Activated T-helper 1 cell treated with anti-CD3 and anti-CD28 coated beads, Interleukin-12 subunit alpha, Interleukin-12 subunit beta, Interleukin-2, Interleukin-4 antibody, amounts not matched to agents 30 ng/mL and 10 ng/mL and 1 ng/mL, durations not matched to agents 14 hours and 24 hours and 36 hours (primary cell): ENCODE data around the gene PCDHGA7. TPM values are rescaled to one million over a fixed set of nuclear protein-coding genes. Genes with fewer than 3 reads are reported as not detected.
A peak's percentile ranks its signal among the peaks of the same experiment; 100 is the strongest.

Experiments
- DNase-seq: peaks from one replicate; pipeline ENCODE4 v3.0.0; 2021; ENCODE audit warnings: low spot score
- H3K27ac Mint-ChIP-seq: one replicate; pipeline ENCODE4 v1.8.0; 2021; ENCODE audit warnings: mild to moderate bottlenecking, mixed read lengths
- H3K27me3 Mint-ChIP-seq: one replicate; pipeline ENCODE4 v1.8.0; 2022; ENCODE audit warnings: mild to moderate bottlenecking, moderate library complexity, mixed read lengths; ENCODE audit not compliant: insufficient read depth
- H3K36me3 Mint-ChIP-seq: one replicate; pipeline ENCODE4 v1.8.0; 2021; ENCODE audit warnings: low read depth, mixed read lengths
- H3K4me1 Mint-ChIP-seq: one replicate; pipeline ENCODE4 v1.8.0; 2021; ENCODE audit warnings: low read depth, mixed read lengths
- H3K4me3 Mint-ChIP-seq: one replicate; pipeline ENCODE4 v1.8.0; 2021; ENCODE audit warnings: mild to moderate bottlenecking, moderate library complexity, mixed read lengths
- H3K9me3 Mint-ChIP-seq: one replicate; pipeline ENCODE4 v1.8.0; 2021; ENCODE audit warnings: mixed read lengths
- intact Hi-C: fragments of 100-400 bp; cut with micrococcal nuclease; formaldehyde crosslinking; loops from one replicate; pipeline ENCODE4 v1.15.1; 2024
- total RNA-seq: library from RNA; stranded (reverse); gene quantifications from 2 replicates; pipeline ENCODE4 v1.2.3, GENCODE V29; 2022

Gene PCDHGA7
- total RNA-seq, 1 donor from 2014 or later, result 0.16 TPM

DNA sequence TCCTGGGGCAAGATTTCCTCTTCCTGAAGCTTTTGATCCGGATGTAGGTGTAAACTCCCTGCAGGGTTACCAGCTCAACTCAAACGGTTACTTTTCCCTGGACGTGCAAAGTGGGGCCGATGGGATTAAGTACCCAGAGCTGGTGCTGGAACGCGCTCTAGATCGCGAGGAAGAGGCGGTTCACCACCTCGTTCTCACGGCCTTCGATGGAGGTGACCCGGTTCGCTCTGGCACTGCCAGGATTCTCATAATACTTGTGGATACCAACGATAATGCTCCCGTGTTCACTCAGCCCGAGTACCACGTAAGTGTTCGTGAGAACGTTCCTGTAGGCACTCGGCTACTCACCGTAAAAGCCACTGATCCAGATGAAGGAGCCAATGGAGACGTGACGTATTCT lies 26.9 kb upstream of the PCDHGA7 start:
- Mint-ChIP-seq H3K4me3 (no peak overlapping the region), H3K36me3 (peaks cover 2% of the 10 kb centered on the region), H3K27ac (no peak overlapping the region), H3K4me1 (peaks cover 6% of the 10 kb centered on the region), H3K27me3 (peaks cover 2% of the 10 kb centered on the region), H3K9me3 (peaks cover 26% of the 10 kb centered on the region)
- intact Hi-C loops, result loop anchor here (5.0 to 10.0 kb wide), 2 partner anchors 111 to 167 kb away; partner anchors contain the start of gene PCDHB15
- no peak for DNase-seq

DNA sequence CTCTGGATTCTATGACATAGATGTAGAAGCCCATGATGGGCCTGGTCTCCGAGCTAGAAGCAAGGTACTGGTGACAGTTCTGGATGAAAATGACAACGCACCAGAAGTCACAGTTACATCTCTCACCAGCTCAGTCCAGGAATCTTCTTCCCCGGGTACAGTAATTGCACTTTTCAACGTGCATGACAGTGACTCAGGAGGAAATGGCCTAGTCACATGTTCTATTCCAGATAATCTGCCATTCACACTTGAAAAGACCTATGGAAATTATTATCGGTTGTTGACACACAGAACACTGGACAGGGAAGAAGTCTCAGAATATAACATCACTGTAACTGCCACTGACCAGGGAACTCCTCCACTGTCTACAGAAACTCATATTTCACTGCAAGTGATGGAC lies 26.4 kb upstream of the PCDHGA7 start:
- H3K4me3 Mint-ChIP-seq, result no peak overlapping the region
- H3K27ac Mint-ChIP-seq, result no peak overlapping the region
- intact Hi-C loops, result loop anchor here (5.0 to 10.0 kb wide), 2 partner anchors 111 to 166 kb away; partner anchors contain the start of gene PCDHB15
- peaks cover 2% of the 10 kb centered on the region for H3K36me3 Mint-ChIP-seq
- no peak for DNase-seq
- peaks cover 7% of the 10 kb centered on the region for H3K27me3 Mint-ChIP-seq
- peaks cover 6% of the 10 kb centered on the region for H3K4me1 Mint-ChIP-seq
- H3K9me3 Mint-ChIP-seq, result peaks cover 26% of the 10 kb centered on the region

DNA sequence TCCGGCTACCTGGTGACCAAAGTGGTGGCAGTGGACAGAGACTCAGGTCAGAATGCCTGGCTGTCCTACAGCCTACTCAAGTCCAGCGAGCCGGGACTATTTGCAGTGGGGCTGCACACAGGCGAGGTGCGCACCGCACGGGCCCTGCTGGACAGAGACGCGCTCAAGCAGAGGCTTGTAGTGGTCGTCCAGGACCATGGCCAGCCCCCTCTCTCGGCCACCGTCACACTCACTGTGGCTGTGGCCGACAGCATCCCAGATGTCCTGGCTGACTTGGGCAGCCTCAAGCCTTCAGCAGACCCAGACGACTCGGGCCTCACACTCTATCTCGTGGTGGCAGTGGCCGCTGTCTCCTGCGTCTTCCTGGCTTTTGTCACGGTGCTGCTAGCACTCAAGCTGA lies 25.6 kb upstream of the PCDHGA7 start:
- intact Hi-C loops, result loop anchor here (5.0 to 10.0 kb wide), 2 partner anchors 112 to 165 kb away; partner anchors contain the start of gene PCDHB15
- Mint-ChIP-seq H3K9me3 (peaks cover 29% of the 10 kb centered on the region), H3K4me1 (peaks cover 6% of the 10 kb centered on the region), H3K4me3 (no peak overlapping the region), H3K27ac (no peak overlapping the region), H3K27me3 (peaks cover 10% of the 10 kb centered on the region), H3K36me3 (peaks cover 2% of the 10 kb centered on the region)
- no peak for DNase-seq

DNA sequence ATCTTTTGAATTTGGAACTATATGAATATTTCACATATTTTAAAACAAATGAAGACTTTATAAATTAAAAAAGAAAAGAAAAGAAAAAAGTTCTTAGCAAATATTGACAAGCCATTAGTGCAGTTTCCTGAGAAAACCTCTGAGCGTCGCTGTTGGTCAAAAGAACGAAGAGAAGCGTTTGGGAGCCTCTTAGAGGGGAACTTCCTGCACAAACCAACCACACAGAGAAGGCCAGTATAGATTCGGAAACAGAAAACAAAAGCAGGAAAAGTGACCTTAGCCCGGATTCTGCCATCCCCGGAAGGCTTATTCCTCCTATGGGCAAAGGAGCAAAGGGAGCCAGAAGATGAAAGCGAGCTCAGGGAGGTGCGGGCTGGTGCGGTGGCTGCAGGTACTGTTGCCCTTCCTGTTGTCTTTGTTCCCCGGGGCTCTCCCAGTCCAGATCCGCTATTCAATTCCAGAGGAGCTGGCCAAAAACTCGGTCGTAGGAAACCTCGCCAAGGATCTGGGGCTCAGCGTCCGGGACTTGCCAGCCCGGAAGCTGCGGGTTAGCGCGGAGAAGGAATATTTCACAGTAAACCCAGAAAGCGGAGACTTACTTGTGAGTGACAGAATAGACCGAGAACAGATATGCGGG lies 22.6 kb upstream of the PCDHGA7 start, which contains the start of gene PCDHGB2:
TSS of gene PCDHGB2 (plus strand) at position 205 of the 637 bp plus-strand sequence. CDS start at position 347, 142 bp downstream.
- Mint-ChIP-seq H3K4me1 (peaks cover 6% of the 10 kb centered on the region), H3K27me3 (peaks cover 19% of the 10 kb centered on the region), H3K4me3 (peak within 1 kb of the TSS; percentile 85), H3K36me3 (peaks cover 5% of the 10 kb centered on the region), H3K27ac (peak within 1 kb of the TSS; percentile 68), H3K9me3 (peaks cover 43% of the 10 kb centered on the region)
- intact Hi-C loops, result loop anchor here (1.0 to 10.0 kb wide), 5 partner anchors 37 to 204 kb away; partner anchors contain the start of genes PCDHB15, PCDHGA11 and PCDHGB5
- no peak for DNase-seq

DNA sequence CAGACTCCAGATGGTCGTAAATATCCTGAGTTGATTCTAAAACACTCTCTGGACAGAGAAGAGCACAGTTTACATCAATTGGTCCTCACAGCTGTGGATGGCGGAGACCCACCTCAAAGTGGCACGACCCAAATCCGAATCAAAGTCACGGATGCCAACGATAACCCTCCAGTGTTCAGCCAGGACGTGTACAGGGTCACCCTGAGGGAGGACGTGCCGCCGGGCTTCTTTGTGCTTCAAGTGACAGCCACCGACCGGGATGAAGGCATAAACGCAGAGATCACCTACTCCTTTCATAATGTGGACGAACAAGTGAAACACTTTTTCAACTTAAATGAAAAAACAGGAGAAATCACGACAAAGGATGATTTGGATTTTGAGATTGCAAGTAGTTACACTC lies 21.9 kb upstream of the PCDHGA7 start:
- H3K27ac Mint-ChIP-seq, result no peak overlapping the region
- DNase-seq, result no peak
- H3K4me1 Mint-ChIP-seq, result peaks cover 6% of the 10 kb centered on the region
- no peak overlapping the region for H3K4me3 Mint-ChIP-seq
- H3K27me3 Mint-ChIP-seq, result peaks cover 24% of the 10 kb centered on the region
- intact Hi-C loops, result loop anchor here (5.0 kb wide), 2 partner anchors 37 to 62 kb away; partner anchors contain the start of genes PCDHGA11 and PCDHGB5
- H3K9me3 Mint-ChIP-seq, result peaks cover 51% of the 10 kb centered on the region
- H3K36me3 Mint-ChIP-seq, result peaks cover 10% of the 10 kb centered on the region

DNA sequence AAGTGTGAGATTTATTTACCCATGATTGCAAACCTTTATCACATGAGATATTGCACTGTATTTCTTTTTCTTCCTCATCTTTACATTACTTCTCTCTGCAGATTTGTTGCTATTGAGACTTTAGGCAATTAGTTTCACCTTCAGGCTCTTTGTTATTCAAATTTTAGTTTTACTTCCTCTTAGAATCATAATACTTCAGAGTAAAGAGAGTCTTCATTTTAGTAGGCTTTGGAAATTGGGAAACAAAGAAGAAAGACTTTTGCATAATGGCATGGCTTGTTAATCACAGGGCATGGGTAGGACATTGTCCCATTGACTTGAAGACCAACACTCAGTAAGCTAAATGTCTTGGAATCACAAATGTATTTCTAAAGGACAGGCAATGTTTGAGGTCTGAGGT lies 19.8 kb upstream of the PCDHGA7 start:
- intact Hi-C loops, result loop anchor here (5.0 kb wide), 2 partner anchors 35 to 60 kb away; partner anchors contain the start of genes PCDHGA11 and PCDHGB5

DNA sequence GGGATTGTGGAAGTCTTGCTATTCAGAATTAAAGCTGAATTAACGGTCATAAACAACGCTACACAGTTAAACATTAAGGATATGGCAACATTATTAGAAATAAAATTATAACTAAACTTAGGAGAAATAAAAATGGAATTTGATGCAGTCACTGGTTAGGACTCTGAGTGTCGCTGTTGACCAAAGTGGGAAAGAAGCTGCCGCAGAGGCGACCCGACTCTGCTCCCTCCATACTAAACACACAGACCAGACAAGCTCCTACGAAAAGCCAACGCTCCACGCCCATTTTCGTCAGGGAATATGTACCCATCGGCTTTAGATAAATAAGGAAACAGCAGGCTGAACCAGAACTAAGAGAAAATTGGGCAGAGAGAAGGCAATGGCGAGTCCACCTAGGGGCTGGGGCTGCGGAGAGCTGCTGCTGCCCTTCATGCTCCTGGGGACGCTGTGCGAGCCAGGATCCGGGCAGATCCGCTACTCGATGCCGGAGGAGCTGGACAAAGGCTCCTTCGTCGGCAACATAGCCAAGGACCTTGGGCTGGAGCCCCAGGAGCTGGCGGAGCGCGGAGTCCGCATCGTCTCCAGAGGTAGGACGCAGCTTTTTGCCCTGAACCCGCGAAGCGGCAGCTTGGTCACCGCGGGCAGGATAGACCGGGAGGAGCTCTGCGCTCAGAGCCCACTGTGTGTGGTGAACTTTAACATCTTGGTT lies 18.4 kb upstream of the PCDHGA7 start, which contains the start of gene PCDHGA5:
TSS of gene PCDHGA5 (plus strand) at position 211 of the 709 bp plus-strand sequence. CDS start at position 380, 169 bp downstream.
- peaks cover 27% of the 10 kb centered on the region for H3K27me3 Mint-ChIP-seq
- peaks cover 6% of the 10 kb centered on the region for H3K4me1 Mint-ChIP-seq
- DNase-seq, result no peak
- peaks cover 56% of the 10 kb centered on the region for H3K9me3 Mint-ChIP-seq
- peak within 1 kb of the TSS; percentile 5 for H3K27ac Mint-ChIP-seq
- no peak within 1 kb of the TSS for H3K4me3 Mint-ChIP-seq
- intact Hi-C loops, result loop anchor here (5.0 kb wide), 2 partner anchors 33 to 58 kb away; partner anchors contain the start of genes PCDHGA11 and PCDHGB5
- H3K36me3 Mint-ChIP-seq, result peaks cover 12% of the 10 kb centered on the region

More for the DNA sequence above, 19.8 kb upstream of the PCDHGA7 start:
- DNase-seq, result no peak
- H3K4me3 Mint-ChIP-seq, result no peak overlapping the region
- H3K27ac Mint-ChIP-seq, result no peak overlapping the region
- peaks cover 56% of the 10 kb centered on the region for H3K9me3 Mint-ChIP-seq
- H3K27me3 Mint-ChIP-seq, result peaks cover 27% of the 10 kb centered on the region
- H3K36me3 Mint-ChIP-seq, result peaks cover 12% of the 10 kb centered on the region
- H3K4me1 Mint-ChIP-seq, result peaks cover 6% of the 10 kb centered on the region

DNA sequence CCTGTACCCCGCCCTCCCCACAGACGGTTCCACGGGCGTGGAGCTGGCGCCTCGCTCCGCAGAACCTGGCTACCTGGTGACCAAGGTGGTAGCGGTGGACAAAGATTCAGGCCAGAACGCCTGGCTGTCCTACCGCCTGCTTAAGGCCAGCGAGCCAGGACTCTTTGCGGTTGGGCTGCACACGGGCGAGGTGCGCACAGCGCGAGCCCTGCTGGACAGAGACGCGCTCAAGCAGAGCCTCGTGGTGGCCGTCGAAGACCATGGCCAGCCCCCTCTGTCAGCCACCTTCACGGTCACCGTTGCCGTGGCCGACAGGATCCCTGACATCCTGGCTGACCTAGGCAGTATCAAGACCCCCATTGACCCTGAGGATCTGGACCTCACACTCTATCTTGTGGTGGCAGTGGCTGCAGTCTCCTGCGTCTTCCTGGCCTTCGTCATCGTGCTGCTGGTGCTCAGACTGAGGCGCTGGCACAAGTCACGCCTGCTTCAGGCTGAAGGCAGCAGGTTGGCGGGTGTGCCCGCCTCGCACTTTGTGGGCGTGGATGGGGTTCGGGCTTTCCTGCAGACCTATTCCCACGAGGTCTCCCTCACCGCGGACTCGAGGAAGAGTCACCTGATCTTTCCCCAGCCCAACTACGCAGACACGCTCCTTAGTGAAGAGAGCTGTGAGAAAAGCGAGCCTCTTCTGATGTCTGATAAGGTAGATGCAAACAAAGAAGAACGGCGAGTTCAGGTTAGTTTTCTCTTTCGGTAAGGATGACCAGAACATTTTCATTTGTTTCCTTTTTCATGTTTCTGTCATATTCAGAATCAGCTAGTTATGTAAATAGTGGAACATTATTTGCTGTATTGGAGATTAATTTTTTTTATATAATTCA lies 16.3 kb upstream of the PCDHGA7 start:
- Mint-ChIP-seq H3K9me3 (peaks cover 51% of the 10 kb centered on the region), H3K4me3 (no peak overlapping the region), H3K27ac (no peak overlapping the region), H3K4me1 (no peaks in the 10 kb centered on the region), H3K36me3 (peaks cover 10% of the 10 kb centered on the region), H3K27me3 (peaks cover 27% of the 10 kb centered on the region)
- intact Hi-C loops, result no loop called here
- no peak for DNase-seq

DNA sequence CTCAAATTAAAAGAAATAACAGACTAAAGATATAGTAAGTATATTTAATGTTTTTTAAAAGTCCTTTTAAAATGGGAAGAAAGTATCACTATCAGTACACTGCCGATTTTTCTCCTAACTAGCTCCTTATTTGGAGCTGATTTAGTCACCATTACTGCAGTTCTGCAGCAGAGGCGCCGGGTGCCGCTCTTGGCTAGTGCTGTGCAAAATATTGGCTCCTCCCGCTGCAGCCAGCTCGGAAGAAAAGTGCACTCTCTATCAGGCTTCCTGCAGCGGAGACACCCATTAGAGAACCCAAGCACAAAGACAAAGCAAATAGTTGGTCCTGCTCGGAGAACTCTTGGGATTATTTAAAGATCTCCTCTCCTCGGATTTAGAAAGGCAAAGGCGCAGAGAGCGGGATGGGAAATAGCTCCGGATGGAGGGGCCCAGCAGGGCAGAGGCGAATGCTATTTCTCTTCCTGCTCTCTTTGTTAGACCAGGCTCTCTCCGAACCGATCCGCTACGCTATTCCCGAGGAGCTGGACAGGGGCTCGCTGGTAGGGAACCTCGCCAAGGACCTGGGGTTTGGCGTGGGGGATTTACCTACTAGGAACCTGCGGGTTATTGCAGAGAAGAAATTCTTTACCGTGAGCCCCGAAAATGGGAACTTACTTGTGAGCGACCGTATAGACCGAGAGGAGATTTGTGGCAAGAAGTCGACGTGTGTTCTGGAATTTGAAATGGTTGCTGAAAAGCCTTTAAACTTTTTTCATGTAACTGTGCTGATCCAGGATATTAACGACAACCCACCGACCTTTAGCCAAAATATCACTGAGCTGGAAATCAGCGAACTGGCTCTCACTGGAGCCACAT lies 12.3 kb upstream of the PCDHGA7 start, which contains the start of gene PCDHGB3:
TSS of gene PCDHGB3 (plus strand) at position 249 of the 855 bp plus-strand sequence. CDS start at position 402, 153 bp downstream.
- Mint-ChIP-seq H3K27me3 (peaks cover 24% of the 10 kb centered on the region), H3K36me3 (peaks cover 6% of the 10 kb centered on the region), H3K4me1 (no peaks in the 10 kb centered on the region), H3K9me3 (peaks cover 35% of the 10 kb centered on the region), H3K4me3 (peak within 1 kb of the TSS; percentile 74), H3K27ac (peak within 1 kb of the TSS; percentile 55)
- no peak for DNase-seq
- intact Hi-C loops, result loop anchor here (5.0 kb wide), 1 partner anchor 42 kb away; the partner anchor contains the start of gene PCDHGA10

DNA sequence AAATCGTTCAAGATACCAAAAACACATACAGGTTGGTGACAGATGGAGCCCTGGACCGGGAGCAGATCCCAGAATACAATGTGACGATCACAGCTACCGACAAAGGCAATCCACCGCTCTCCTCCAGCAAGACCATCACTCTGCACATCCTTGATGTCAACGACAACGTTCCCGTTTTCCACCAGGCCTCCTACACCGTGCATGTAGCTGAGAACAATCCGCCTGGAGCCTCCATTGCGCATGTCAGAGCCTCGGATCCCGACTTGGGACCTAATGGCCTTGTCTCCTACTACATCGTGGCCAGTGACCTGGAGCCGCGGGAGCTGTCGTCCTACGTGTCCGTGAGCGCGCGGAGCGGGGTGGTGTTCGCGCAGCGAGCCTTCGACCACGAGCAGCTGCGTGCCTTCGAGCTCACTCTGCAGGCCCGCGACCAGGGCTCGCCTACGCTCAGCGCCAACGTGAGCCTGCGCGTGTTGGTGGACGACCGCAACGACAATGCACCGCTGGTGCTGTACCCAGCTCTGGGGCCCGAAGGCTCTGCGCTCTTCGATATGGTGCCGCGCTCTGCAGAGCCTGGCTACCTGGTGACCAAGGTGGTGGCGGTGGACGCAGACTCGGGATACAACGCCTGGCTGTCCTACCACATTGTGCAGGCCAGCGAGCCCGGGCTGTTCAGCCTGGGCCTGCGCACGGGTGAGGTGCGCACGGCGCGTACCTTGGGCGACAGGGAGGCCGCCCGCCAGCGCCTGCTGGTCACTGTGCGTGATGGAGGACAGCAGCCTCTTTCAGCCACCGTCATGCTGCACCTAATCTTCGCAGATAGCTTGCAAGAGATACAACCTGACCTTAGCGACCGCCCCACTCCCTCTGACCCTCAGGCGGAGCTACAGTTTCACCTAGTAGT lies 10.7 kb upstream of the PCDHGA7 start:
- DNase-seq, result no peak
- Mint-ChIP-seq H3K4me1 (no peaks in the 10 kb centered on the region), H3K4me3 (no peak overlapping the region), H3K9me3 (peaks cover 31% of the 10 kb centered on the region), H3K27me3 (peaks cover 18% of the 10 kb centered on the region), H3K27ac (no peak overlapping the region), H3K36me3 (no peaks in the 10 kb centered on the region)
- intact Hi-C loops, result loop anchor here (5.0 kb wide), 1 partner anchor 40 kb away; the partner anchor contains the start of gene PCDHGA10
